GM12874 (cell line): ENCODE data around the gene MMS22L.

Experiments used
- CTCF ChIP-seq: IDR thresholded peaks from 2 replicates; pipeline ENCODE4 v1.5.1; 2011; ENCODE audit warnings: low read depth, mild to moderate bottlenecking, control low read depth, low read length, moderate library complexity; ENCODE audit not compliant: insufficient read depth

MMS22L gene

DNA sequence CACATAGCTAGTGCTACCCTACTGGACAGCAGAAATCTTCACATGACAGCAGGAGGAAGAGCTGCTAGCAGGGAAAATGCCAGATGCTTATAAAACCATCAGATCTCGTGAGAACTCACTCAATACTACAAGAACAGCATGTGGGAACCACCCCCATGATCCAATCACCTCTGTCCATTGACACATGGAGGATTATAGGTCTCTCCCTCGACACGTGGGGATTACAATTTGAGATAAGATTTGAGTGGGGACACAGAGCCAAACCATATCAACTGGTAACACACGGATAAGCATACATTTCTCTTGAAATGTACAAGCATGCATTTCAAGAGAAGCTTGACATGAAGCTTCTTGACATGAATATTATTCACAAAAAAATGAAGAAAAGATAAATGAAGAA is 64.1 kb downstream of the MMS22L start:
- no peak for TF ChIP-seq CTCF

DNA sequence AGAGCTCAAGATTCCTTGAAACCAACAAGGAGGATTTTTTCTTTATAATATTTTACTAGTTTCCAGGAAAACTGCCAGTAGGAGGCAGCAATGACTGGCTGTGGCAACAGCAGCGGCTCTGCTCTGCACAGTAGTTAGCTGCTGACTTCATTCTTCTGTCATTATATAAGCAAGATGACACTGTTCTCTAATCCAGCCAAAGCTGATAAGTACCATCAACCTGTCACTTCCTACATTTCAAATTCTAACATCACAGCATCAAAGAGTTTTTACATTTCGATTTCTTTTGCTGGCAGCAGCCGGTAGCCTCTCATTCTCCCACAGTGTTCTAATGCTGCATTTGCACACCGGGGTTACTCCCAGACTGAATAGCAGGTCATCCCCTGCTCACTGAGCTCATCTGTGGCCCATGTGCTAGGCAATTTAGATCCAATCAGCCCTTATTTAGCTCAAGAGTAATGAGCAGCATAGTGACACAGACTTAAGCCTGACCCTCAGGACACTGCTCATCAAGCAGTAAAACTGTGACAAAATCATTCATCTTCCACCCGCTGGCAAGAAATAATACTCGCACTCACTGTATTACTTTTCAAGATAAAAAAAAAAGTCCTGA is 67.8 kb downstream of the MMS22L start:
- TF ChIP-seq CTCF: no peak

- TF ChIP-seq CTCF: no peak
Observed at GRCh38 chr6:97214671-97215070, 68.3 kb downstream of the MMS22L start.

DNA sequence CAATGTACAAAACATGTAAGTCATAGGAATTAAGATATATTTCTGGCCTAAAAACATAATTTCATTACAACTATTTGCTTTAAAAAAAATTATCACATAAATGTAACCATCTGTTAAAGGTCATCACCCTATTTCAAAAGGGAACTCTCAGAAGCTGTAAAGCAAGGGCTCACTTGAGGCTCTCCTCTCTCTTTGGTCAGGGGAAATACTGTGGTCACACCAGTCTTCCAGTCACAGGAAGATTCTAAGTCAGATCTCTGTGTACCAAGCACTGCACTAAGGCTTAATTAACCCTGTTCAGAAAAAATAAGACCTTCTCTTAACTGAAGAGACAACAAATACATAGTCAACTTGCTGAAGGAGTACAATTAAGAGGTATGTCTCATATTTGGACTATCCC is 75.6 kb downstream of the MMS22L start:
- TF ChIP-seq CTCF: no peak

GRCh38 chr6:97205966-97206365 is 77.0 kb downstream of the MMS22L start:
- no peak for TF ChIP-seq CTCF

DNA sequence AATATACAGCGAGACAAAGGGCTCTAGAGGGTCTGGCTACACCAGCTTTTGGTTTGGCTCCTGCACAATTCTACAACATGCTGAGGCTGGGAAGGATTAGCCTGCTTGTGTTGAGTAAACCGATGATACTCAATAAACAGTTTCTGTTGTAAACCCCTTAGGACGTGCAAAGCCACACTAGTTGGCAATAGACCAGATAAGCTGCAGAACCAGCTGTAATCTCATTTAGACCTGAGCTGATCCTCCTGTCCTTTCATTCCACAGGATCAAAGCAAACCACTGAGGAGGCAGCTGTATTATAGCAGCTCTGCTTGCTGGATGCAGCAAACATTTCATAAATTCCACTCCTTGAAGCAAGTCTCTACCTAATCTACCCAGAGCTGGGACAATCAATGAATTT is 79.7 kb downstream of the MMS22L start:
- no peak for TF ChIP-seq CTCF

DNA sequence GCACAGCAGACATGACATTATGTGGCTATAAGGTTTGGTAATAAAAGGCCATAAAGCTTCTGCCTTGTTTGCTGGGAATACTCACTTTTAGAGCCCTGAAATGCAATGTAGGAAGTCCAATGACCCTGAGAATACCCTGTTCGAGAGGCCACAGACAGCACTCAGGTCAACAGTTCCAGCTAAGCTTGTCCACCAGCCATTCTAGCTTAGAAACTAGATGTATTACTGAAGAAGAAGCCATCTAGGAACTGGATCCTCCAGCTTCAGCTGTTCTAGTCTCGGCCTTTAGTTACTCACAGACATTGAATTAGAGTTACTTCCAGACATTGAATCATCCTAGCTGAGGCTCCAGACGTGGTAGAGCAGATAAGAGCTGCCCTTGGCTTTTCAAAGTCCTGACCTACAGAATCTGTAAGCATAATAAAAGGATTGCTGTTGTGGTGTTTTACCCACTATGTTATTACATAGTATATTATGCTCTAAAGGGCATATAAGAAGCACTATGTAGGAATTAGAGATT is 84.9 kb downstream of the MMS22L start:
- TF ChIP-seq CTCF: no peak

DNA sequence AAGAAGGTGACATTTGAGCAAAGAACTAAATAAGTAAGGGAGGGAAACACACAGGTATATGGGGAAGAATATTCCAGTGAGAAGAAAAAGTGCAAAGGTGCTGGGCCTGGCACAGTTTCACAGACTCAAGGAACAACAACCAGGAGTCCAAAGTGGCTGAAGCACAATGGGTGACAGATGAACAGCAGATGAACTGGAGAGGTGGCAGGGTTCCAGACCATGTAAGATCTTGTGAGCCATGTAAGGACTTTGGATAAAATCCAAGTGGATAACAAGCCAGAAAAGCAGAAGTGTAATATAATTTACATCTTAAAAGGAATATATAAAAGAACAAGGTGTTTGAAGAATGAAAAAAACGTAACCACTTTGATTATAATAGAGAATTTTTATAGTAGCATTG is 87.9 kb downstream of the MMS22L start:
- no peak for TF ChIP-seq CTCF
